ENCODE data around the gene HIF1AN. TPM values are rescaled to one million over a fixed set of nuclear protein-coding genes. Genes with fewer than 3 reads are reported as not detected.

HIF1AN gene
- total RNA-seq, 2 donors from 2014 or later: 35.2 to 35.3 TPM

DNA sequence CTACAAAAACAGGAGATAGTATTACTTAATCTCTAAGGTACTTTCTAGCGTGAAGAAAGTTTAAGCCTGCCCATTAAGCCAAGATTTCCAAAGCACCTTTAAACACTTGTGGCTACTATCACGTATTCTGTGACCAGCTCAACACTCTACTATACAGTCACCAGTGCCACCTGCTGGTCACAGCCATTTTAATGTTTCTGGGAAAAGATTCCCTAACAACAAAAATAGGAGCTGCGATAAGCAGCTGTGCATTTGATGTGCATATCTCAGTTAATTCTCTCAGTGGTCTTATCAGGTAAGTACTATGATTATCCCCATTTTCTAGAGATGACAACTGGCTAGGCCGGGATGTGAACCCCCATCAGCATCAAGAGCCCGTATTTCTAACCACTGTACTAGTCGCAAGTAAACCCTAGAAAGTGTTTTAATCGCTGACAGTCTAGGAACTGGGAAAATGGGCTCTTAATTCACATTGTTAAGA, 16.9 kb upstream of the HIF1AN start:
- peak; percentile 81 for ATAC-seq
- intact Hi-C loops (cut with DNase I, micrococcal nuclease): loop anchor here in 1 of 2 donors (10.0 kb wide), 1 partner anchor 84 kb away; no protein-coding TSS in a partner anchor
- peak; percentile 44 to 83 for DNase-seq

- ATAC-seq: peak; percentile 57
Measured at GRCh38 chr10:100519311-100520051, 16.3 kb upstream of the HIF1AN start, which contains the start of gene SEC31B. SEC31B (minus strand) TSS chr10:100519861; CDS start chr10:100516952, 2,909 bp downstream.

GRCh38 chr10:100520811-100521210, 14.9 kb upstream of the HIF1AN start:
- no peak for DNase-seq
- no peak for ATAC-seq
- intact Hi-C loops (cut with DNase I, micrococcal nuclease): no loop called here

More at GRCh38 chr10:100519311-100520051, 16.3 kb upstream of the HIF1AN start, which contains the start of gene SEC31B:
- intact Hi-C loops (cut with DNase I, micrococcal nuclease): loop anchor here in 1 of 2 donors (10.0 kb wide), 1 partner anchor 85 kb away; no protein-coding TSS in a partner anchor
- DNase-seq: peak in 1 of 2 donors; percentile 34

GRCh38 chr10:100522107-100522801, 13.5 kb upstream of the HIF1AN start:
- ATAC-seq (no peak), DNase-seq (no peak)
- intact Hi-C loops (cut with DNase I, micrococcal nuclease): no loop called here

- intact Hi-C loops (cut with DNase I, micrococcal nuclease): no loop called here
- ATAC-seq (no peak), DNase-seq (no peak)
Measured at GRCh38 chr10:100522945-100523344, 12.8 kb upstream of the HIF1AN start.

GRCh38 chr10:100524206-100524605, 11.5 kb upstream of the HIF1AN start:
- ATAC-seq: no peak
- no peak for DNase-seq
- intact Hi-C loops (cut with DNase I, micrococcal nuclease): no loop called here

GRCh38 chr10:100524638-100525037, 11.1 kb upstream of the HIF1AN start:
- intact Hi-C loops (cut with DNase I, micrococcal nuclease): no loop called here

GRCh38 chr10:100528123-100528886, 7.4 kb upstream of the HIF1AN start:
- intact Hi-C loops (cut with DNase I, micrococcal nuclease): no loop called here
- DNase-seq: no peak
- ATAC-seq: no peak

More at GRCh38 chr10:100524638-100525037, 11.1 kb upstream of the HIF1AN start:
- ATAC-seq (no peak), DNase-seq (no peak)

DNA sequence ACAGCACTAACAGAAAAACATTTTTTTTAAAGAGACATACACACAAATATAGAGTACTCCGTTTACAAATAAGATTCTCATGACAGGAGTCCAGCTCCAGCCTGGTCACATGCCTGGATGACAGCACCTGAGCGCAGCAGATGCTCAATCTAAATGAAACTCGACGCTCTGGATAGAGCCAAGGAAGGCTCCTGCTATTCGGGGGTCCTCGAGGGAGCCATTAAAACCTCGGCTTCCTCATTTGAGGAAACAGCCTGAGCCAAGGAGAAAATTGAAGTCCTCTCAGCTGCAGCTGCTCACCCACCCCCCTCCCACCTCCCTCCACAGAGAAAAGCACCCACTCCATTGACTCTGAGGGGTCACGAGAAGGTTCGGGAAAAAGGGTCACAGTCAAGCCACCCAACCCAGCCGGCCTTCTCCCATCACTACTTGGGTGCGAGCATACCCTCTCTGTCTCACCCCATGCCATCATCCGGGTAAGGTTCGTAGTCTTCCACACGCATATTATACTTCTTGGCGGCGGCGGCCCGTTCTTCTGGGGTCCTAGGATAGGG, 6.7 kb upstream of the HIF1AN start:
- intact Hi-C loops (cut with DNase I, micrococcal nuclease): no loop called here
- DNase-seq (peak in 1 of 2 donors; percentile 45), ATAC-seq (peak; percentile 11)

- DNase-seq: peak; percentile 92 to 94
- intact Hi-C loops (cut with DNase I, micrococcal nuclease): no loop called here
- ATAC-seq: peak; percentile 95
Measured at GRCh38 chr10:100529475-100530298, 6.1 kb upstream of the HIF1AN start, which contains the start of gene NDUFB8. NDUFB8 (minus strand) TSS chr10:100529871; CDS start chr10:100529851, 20 bp downstream.

DNA sequence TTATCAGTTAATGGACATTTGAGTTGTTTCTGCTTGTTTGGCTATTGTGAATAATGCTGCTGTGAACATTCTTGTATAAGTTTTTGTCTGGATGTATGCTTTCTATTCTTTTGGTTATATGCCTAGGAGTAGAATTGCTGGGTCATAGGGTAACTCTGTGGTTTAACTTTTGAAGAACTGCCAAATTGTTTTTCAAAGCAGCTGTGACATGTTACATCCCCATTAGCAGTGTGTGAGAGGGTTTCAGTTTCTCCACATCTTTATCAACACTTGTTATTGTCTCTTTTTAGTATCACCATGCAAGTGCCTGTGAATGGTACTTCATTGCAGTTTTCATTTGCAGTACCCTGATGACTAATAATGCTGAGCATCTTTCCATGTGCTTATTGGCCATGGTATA, 4.0 kb upstream of the HIF1AN start:
- DNase-seq: no peak
- intact Hi-C loops (cut with DNase I, micrococcal nuclease): no loop called here
- no peak for ATAC-seq

DNA sequence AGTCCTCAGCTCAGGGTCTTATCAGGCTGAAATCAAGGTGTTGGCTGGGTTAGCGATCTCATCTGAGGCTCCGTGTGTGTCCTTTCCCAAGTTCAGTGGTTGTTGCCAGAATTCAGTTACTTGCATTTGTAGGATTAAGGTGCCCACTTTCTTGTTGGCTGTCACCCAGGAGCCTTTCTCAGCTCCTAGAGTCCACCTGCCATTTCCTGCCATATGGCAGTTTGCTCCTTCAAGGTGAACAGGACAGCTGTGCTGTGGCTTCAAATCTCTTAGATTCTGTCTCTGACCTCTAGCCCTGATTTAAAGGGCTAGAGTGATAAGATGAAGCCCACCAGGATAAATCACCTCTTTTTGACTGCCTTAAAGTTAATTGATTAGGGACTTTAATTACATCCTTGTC, 1.0 kb upstream of the HIF1AN start:
- ATAC-seq (no peak), DNase-seq (no peak)

DNA sequence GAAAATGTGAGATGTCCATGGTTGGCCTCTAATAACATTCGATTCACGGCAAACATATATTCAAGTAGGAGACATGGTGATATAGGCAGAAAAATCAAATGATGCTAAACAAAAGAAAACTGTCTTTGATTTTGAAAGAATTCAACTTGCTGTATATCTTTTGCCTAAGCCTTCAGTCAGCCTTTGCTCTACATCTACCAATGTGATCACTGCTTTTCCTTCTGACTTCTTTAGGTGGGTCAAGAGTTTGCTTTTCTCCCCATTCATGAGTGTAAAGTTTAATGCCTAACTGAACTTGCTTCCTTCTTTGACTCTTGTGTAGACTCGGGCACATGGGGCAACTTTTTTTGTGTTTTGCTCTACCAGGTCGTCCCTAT, 417 bp upstream of the HIF1AN start:
- peak; percentile 19 for ATAC-seq
- DNase-seq: no peak
- intact Hi-C loops (cut with DNase I, micrococcal nuclease): no loop called here

More for the DNA sequence above, 1.0 kb upstream of the HIF1AN start:
- intact Hi-C loops (cut with DNase I, micrococcal nuclease): no loop called here

DNA sequence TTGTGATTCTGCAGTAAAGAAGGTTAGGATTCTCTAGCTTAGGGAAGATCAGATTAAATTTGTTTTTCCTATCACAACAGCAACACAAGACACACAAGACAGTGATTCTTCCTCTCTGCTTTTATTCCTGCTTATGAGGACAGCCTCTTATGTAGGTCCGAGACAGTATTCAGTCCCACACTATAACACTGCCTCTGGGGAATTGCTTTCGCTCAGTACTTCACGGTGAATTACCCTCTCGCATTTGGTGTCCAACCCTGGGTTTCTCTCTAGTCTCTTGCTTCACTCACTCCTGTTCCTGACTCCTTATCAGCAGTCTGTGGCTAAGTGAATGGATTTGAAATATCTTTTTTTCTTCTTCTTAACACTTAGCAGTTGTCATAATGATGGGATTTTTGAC, 1.7 kb downstream of the HIF1AN start:
- DNase-seq (no peak), ATAC-seq (no peak)
- intact Hi-C loops (cut with DNase I, micrococcal nuclease): no loop called here

- no peak for DNase-seq
- ATAC-seq: no peak
- intact Hi-C loops (cut with DNase I, micrococcal nuclease): no loop called here
Measured at GRCh38 chr10:100544950-100545349, 9.2 kb downstream of the HIF1AN start.

DNA sequence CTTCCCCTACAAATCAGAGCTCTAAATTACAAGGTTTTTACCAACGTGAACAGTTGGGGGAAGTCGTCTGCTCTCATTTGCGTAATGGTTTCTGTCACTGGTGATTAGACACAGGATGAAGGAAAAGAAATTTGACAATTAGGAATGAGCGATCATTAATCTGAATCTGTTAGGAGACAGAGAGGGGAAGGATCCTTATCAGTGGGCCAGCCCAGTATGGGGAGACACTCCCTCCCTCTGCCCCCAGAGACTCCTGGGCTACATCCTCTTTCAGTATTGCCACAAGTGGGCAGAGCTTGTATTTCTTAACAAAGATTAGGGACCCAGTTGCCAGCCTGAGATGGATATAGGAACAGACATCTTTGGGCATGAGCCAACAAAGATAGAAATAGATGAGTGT, 15.5 kb downstream of the HIF1AN start:
- intact Hi-C loops (cut with DNase I, micrococcal nuclease): no loop called here
- ATAC-seq (no peak), DNase-seq (no peak)

DNA sequence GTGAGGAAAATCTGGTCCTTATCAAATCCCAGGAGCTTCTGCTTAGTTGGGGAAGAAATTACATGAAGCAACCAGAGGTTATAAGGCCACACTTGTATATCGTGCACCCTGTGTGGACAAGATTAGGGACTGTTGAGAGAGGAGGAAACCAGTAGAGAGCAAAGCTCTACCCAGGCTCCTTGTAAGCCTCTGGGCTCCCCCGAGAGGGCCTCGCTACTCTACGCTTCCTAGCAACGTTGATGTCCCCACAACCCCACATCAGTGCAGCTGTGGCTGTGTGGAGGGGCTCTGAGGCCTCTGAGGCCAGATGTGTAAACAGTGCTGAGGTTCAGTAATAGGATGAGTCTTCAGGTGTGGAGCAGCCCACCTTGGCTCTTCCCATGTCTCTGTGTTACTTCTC, 16.0 kb downstream of the HIF1AN start:
- intact Hi-C loops (cut with DNase I, micrococcal nuclease): no loop called here
- no peak for DNase-seq
- ATAC-seq: no peak

DNA sequence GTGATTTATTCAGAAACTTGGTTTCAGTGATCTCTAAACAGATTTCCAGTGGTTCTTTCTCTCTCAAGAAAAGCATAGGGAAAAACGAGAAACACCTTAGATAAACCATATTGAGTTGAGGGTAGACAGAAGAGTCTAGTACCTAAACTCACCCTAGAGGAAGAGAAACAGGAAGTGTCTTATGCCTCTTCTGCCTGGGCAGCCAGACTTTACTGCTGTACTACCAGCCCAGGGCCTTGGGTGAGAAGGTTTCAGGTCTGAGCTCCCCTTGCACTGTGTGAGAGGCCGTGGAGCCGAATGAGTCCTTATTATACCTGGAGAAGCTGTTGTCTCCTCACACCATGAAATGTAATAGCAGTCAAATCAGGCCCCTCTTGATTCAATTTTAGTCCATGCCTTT, 18.2 kb downstream of the HIF1AN start:
- no peak for DNase-seq
- ATAC-seq: no peak
- intact Hi-C loops (cut with DNase I, micrococcal nuclease): no loop called here
